HEK293T (cell line): ENCODE data around the gene TIGAR.

Experiments used
- ARNT ChIP-seq: fragments of 450-650 bp; IDR thresholded peaks from 2 replicates; pipeline ENCODE4 v1.6.1; 2017; ENCODE audit warnings: mild to moderate bottlenecking
- BHLHE40 ChIP-seq: fragments of 450-650 bp; IDR thresholded peaks from 2 replicates; pipeline ENCODE4 v1.6.1; 2016; ENCODE audit warnings: mild to moderate bottlenecking, moderate library complexity, borderline replicate concordance
- ELF4 ChIP-seq: fragments of 450-650 bp; IDR thresholded peaks from 2 replicates; pipeline ENCODE4 v1.6.1; 2017; ENCODE audit warnings: antibody characterized with exemption
- FOXA1 ChIP-seq: fragments of 450-650 bp; IDR thresholded peaks from 2 replicates; pipeline ENCODE4 v1.6.1; 2016; ENCODE audit warnings: mild to moderate bottlenecking
- FOXK2 ChIP-seq: fragments of 450-650 bp; IDR thresholded peaks from 2 replicates; pipeline ENCODE4 v1.6.1; 2016; ENCODE audit warnings: mild to moderate bottlenecking
- FOXM1 ChIP-seq: fragments of 450-650 bp; IDR thresholded peaks from 2 replicates; pipeline ENCODE4 v1.6.1; 2017; ENCODE audit warnings: mild to moderate bottlenecking, borderline replicate concordance
- HDGF ChIP-seq: fragments of 450-650 bp; IDR thresholded peaks from 2 replicates; pipeline ENCODE4 v1.6.1; 2017; ENCODE audit warnings: antibody characterized with exemption, borderline replicate concordance
- L3MBTL2 ChIP-seq: fragments of 450-650 bp; conservative IDR thresholded peaks from 2 replicates; pipeline ENCODE4 v1.6.1; 2016; ENCODE audit warnings: mild to moderate bottlenecking
- LEF1 ChIP-seq: fragments of 450-650 bp; IDR thresholded peaks from 2 replicates; pipeline ENCODE4 v1.6.1; 2017; ENCODE audit warnings: mild to moderate bottlenecking, borderline replicate concordance
- NFRKB ChIP-seq: fragments of 450-650 bp; IDR thresholded peaks from 2 replicates; pipeline ENCODE4 v1.6.1; 2016; ENCODE audit warnings: mild to moderate bottlenecking, moderate library complexity
- PKNOX1 ChIP-seq: fragments of 450-650 bp; IDR thresholded peaks from 2 replicates; pipeline ENCODE4 v1.6.1; 2016
- SP1 ChIP-seq: fragments of 450-650 bp; IDR thresholded peaks from 2 replicates; pipeline ENCODE4 v1.6.1; 2017
- SUZ12 ChIP-seq: fragments of 450-650 bp; IDR thresholded peaks from 2 replicates; pipeline ENCODE4 v1.6.1; 2016; ENCODE audit warnings: mild to moderate bottlenecking
- ZNF384 ChIP-seq: fragments of 450-650 bp; IDR thresholded peaks from 2 replicates; pipeline ENCODE4 v1.6.1; 2016

GRCh38 chr12:4380332-4380731, 59.3 kb downstream of the TIGAR start:
- TF ChIP-seq ELF4 (no peak), NFRKB (no peak), FOXK2 (no peak), BHLHE40 (no peak), ARNT (no peak), SP1 (no peak), HDGF (no peak), FOXM1 (no peak), ZNF384 (no peak), LEF1 (no peak), SUZ12 (no peak), FOXA1 (no peak), L3MBTL2 (no peak), PKNOX1 (no peak)
